GM19324 (cell line): ENCODE data around the gene RNASE12.
"Not testable (repeated sequence)": the region's sequence is repeated elsewhere in the genome, so short reads cannot be mapped to it uniquely, and the experiment has no call there.

Source experiments
- ATAC-seq: cut with Tn5 transposase; IDR thresholded peaks from one replicate; pipeline ENCODE4 v1.9.1; 2021; ENCODE audit warnings: mild to moderate bottlenecking, moderate library complexity; ENCODE audit not compliant: unreplicated experiment, low FRiP score

The RNASE12 gene

GRCh38 chr14:20591235-20591634, at the start of gene RNASE12:
Gene RNASE12, minus strand, starts transcription at chr14:20591376. Its CDS starts 653 bp downstream, at chr14:20590723.
- no peak for ATAC-seq

- no peak for ATAC-seq
Measured at GRCh38 chr14:20632831-20633691, 41.9 kb upstream of the RNASE12 start.

- ATAC-seq: no peak
Measured at GRCh38 chr14:20632448-20632830, 41.3 kb upstream of the RNASE12 start.

GRCh38 chr14:20631880-20632389, 40.8 kb upstream of the RNASE12 start:
- ATAC-seq: no peak

- no peak for ATAC-seq
Measured at GRCh38 chr14:20631023-20631879, 40.1 kb upstream of the RNASE12 start.

- peak; percentile 43 for ATAC-seq
Measured at GRCh38 chr14:20630340-20631022, 39.3 kb upstream of the RNASE12 start.

GRCh38 chr14:20628063-20628854, 37.1 kb upstream of the RNASE12 start:
- ATAC-seq: no peak

- ATAC-seq: no peak
Measured at GRCh38 chr14:20627346-20628027, 36.3 kb upstream of the RNASE12 start.

- no peak for ATAC-seq
Measured at GRCh38 chr14:20626274-20626673, 35.1 kb upstream of the RNASE12 start.

- no peak for ATAC-seq
Measured at GRCh38 chr14:20624495-20625070, 33.4 kb upstream of the RNASE12 start.

- ATAC-seq: no peak
Measured at GRCh38 chr14:20623798-20624197, 32.6 kb upstream of the RNASE12 start.

- no peak for ATAC-seq
Measured at GRCh38 chr14:20622816-20623291, 31.7 kb upstream of the RNASE12 start.

- no peak for ATAC-seq
Measured at GRCh38 chr14:20620798-20621478, 29.8 kb upstream of the RNASE12 start.

GRCh38 chr14:20619688-20620087, 28.5 kb upstream of the RNASE12 start:
- ATAC-seq: not testable (repeated sequence)

GRCh38 chr14:20618271-20618749, 27.1 kb upstream of the RNASE12 start:
- no peak for ATAC-seq

GRCh38 chr14:20617138-20618003, 26.2 kb upstream of the RNASE12 start:
- ATAC-seq: peak; percentile 43

- ATAC-seq: no peak
Measured at GRCh38 chr14:20615996-20616395, 24.8 kb upstream of the RNASE12 start.
